WI38 (cell line): ENCODE data around the gene PKNOX2.

ENCODE experiments used
- H3K4me3 ChIP-seq: 2 replicates; pipeline ENCODE4 v1.5.1; 2011; ENCODE audit warnings: low read depth, mild to moderate bottlenecking, control low read depth, low read length
- CTCF ChIP-seq: IDR thresholded peaks from 2 replicates; pipeline ENCODE4 v1.5.1; 2012; ENCODE audit warnings: low read depth, mild to moderate bottlenecking, control low read depth, low read length

The PKNOX2 gene

GRCh38 chr11:125375146-125375545, 210.6 kb downstream of the PKNOX2 start:
- TF ChIP-seq CTCF, result no peak
- H3K4me3 ChIP-seq, result no peak overlapping the region

GRCh38 chr11:125376117-125376516, 211.6 kb downstream of the PKNOX2 start:
- H3K4me3 ChIP-seq, result no peak overlapping the region
- TF ChIP-seq CTCF, result no peak

GRCh38 chr11:125376856-125377255, 212.3 kb downstream of the PKNOX2 start:
- no peak for TF ChIP-seq CTCF
- no peak overlapping the region for H3K4me3 ChIP-seq

- TF ChIP-seq CTCF, result no peak
Observed at GRCh38 chr11:125378083-125378482, 213.5 kb downstream of the PKNOX2 start.

GRCh38 chr11:125378571-125378970, 214.0 kb downstream of the PKNOX2 start:
- TF ChIP-seq CTCF, result no peak
- no peak overlapping the region for H3K4me3 ChIP-seq

More at GRCh38 chr11:125378083-125378482, 213.5 kb downstream of the PKNOX2 start:
- H3K4me3 ChIP-seq, result no peak overlapping the region

- no peak for TF ChIP-seq CTCF
- no peak overlapping the region for H3K4me3 ChIP-seq
Observed at GRCh38 chr11:125379565-125379964, 215.0 kb downstream of the PKNOX2 start.

GRCh38 chr11:125379981-125380380, 215.4 kb downstream of the PKNOX2 start:
- no peak for TF ChIP-seq CTCF
- H3K4me3 ChIP-seq, result no peak overlapping the region
